Left ventricle myocardium superior (tissue), 1 donor: ENCODE data around the gene CACFD1. TPM values are rescaled to one million over a fixed set of nuclear protein-coding genes. Genes with fewer than 3 reads are reported as not detected.

Source experiments
- ATAC-seq: fragments of 200-7000 bp; cut with Tn5 transposase; one replicate; pipeline ENCODE4 v1.9.1; 2020; ENCODE audit warnings: mild to moderate bottlenecking, moderate library complexity
- DNase-seq: peaks from one replicate; pipeline ENCODE4 v3.0.0-alpha.2; 2020
- intact Hi-C: fragments of 100-400 bp; cut with micrococcal nuclease; formaldehyde crosslinking; loops from one replicate; pipeline ENCODE4 v1.11.0; 2022
- total RNA-seq: library from RNA; stranded (reverse); fragmentation: NEBNext Ultra II Directional; extraction: Animal tissue kit (Norgen Biotek cat#: 25700); gene quantifications from one replicate; pipeline ENCODE4 v1.2.1, GENCODE V29; 2021
- donor health status: DM: no; HTN: yes; CAD: no; lungs with severe emphysema.

CACFD1 gene
- total RNA-seq, 1 donor from 2014 or later, result 11.8 TPM

GRCh38 chr9:133509179-133510083 is 49.7 kb downstream of the CACFD1 start:
- peak; percentile 27 for DNase-seq
- intact Hi-C loops, result no loop called here
- no peak for ATAC-seq

- DNase-seq, result peak; percentile 22
- intact Hi-C loops, result no loop called here
- ATAC-seq, result no peak
Observed at GRCh38 chr9:133510926-133511505, 51.2 kb downstream of the CACFD1 start.

- intact Hi-C loops, result no loop called here
- DNase-seq (no peak), ATAC-seq (no peak)
Observed at GRCh38 chr9:133511607-133512006, 51.8 kb downstream of the CACFD1 start.

GRCh38 chr9:133512253-133513213 is 52.8 kb downstream of the CACFD1 start:
- DNase-seq, result peak; percentile 22
- intact Hi-C loops, result no loop called here
- ATAC-seq, result no peak

GRCh38 chr9:133513214-133514100 is 53.7 kb downstream of the CACFD1 start:
- DNase-seq (peak; percentile 55), ATAC-seq (peak; percentile 61)
- intact Hi-C loops, result no loop called here

- peak; percentile 84 for ATAC-seq
- DNase-seq, result peak; percentile 87
- intact Hi-C loops, result no loop called here
Observed at GRCh38 chr9:133514460-133515239, 54.9 kb downstream of the CACFD1 start.

- intact Hi-C loops, result no loop called here
- DNase-seq (peak; percentile 24), ATAC-seq (no peak)
Observed at GRCh38 chr9:133515240-133515610, 55.4 kb downstream of the CACFD1 start.

GRCh38 chr9:133515615-133516255 is 56.0 kb downstream of the CACFD1 start:
- intact Hi-C loops, result no loop called here
- peak; percentile 18 for DNase-seq
- no peak for ATAC-seq

- ATAC-seq, result no peak
- intact Hi-C loops, result no loop called here
- DNase-seq, result peak; percentile 20
Observed at GRCh38 chr9:133516256-133516960, 56.6 kb downstream of the CACFD1 start.

- intact Hi-C loops, result no loop called here
- ATAC-seq (no peak), DNase-seq (peak; percentile 11)
Observed at GRCh38 chr9:133516961-133517350, 57.2 kb downstream of the CACFD1 start.

- no peak for DNase-seq
- intact Hi-C loops, result no loop called here
- no peak for ATAC-seq
Observed at GRCh38 chr9:133517711-133518110, 57.9 kb downstream of the CACFD1 start.

GRCh38 chr9:133518200-133518599 is 58.4 kb downstream of the CACFD1 start:
- no peak for ATAC-seq
- no peak for DNase-seq
- intact Hi-C loops, result no loop called here

- no peak for ATAC-seq
- intact Hi-C loops, result no loop called here
- peak; percentile 14 for DNase-seq
Observed at GRCh38 chr9:133518706-133519449, 59.1 kb downstream of the CACFD1 start.

GRCh38 chr9:133519693-133520092 is 59.9 kb downstream of the CACFD1 start:
- ATAC-seq, result no peak
- peak; percentile 1 for DNase-seq
- intact Hi-C loops, result no loop called here

GRCh38 chr9:133520121-133520835 is 60.5 kb downstream of the CACFD1 start:
- peak; percentile 16 for DNase-seq
- ATAC-seq, result no peak
- intact Hi-C loops, result no loop called here
